HG02885 (cell line): Measurements from ENCODE around the gene MCM3AP.

Experiments used
- ATAC-seq: cut with Tn5 transposase; IDR thresholded peaks from one replicate; pipeline ENCODE4 v1.9.1; 2021; ENCODE audit warnings: mild to moderate bottlenecking; ENCODE audit not compliant: unreplicated experiment, poor library complexity

Gene MCM3AP

GRCh38 chr21:46190491-46191131 is 94.8 kb downstream of the MCM3AP start:
- ATAC-seq = no peak

GRCh38 chr21:46189959-46190490 is 95.4 kb downstream of the MCM3AP start:
- ATAC-seq = no peak

- ATAC-seq = no peak
Measured at GRCh38 chr21:46189213-46189958, 96.0 kb downstream of the MCM3AP start.

GRCh38 chr21:46188226-46189212 is 96.9 kb downstream of the MCM3AP start:
- ATAC-seq = no peak

- ATAC-seq = no peak
Measured at GRCh38 chr21:46187814-46188213, 97.6 kb downstream of the MCM3AP start.

GRCh38 chr21:46187261-46187660 is 98.2 kb downstream of the MCM3AP start:
- ATAC-seq = no peak

GRCh38 chr21:46185716-46186115 is 99.7 kb downstream of the MCM3AP start:
- no peak for ATAC-seq
